H4 (cell line): ENCODE measurements around the gene USP17L10. TPM values are rescaled to one million over a fixed set of nuclear protein-coding genes. Genes with fewer than 3 reads are reported as not detected.
A peak's percentile ranks its signal among the peaks of the same experiment; 100 is the strongest.
"Not testable (repeated sequence)": the region's sequence is repeated elsewhere in the genome, so short reads cannot be mapped to it uniquely, and the experiment has no call there.

Experiments
- DNase-seq: peaks from one replicate; pipeline ENCODE4 v3.0.0-alpha.2; 2015; ENCODE audit warnings: low spot score
- total RNA-seq: library from RNA; depleted of rRNA; stranded (reverse); fragments of >200 nt; shearing (Covaris generic); gene quantifications from 2 replicates; pipeline ENCODE4 v1.2.3, GENCODE V29; 2014; rRNA removed

Gene USP17L10, protein sequence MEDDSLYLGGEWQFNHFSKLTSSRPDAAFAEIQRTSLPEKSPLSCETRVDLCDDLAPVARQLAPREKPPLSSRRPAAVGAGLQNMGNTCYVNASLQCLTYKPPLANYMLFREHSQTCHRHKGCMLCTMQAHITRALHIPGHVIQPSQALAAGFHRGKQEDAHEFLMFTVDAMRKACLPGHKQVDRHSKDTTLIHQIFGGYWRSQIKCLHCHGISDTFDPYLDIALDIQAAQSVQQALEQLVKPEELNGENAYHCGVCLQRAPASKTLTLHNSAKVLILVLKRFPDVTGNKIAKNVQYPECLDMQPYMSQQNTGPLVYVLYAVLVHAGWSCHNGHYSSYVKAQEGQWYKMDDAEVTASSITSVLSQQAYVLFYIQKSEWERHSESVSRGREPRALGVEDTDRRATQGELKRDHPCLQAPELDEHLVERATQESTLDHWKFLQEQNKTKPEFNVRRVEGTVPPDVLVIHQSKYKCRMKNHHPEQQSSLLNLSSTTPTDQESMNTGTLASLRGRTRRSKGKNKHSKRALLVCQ
- total RNA-seq = not detected in 2 replicates

- DNase-seq = not testable (repeated sequence)
Measured at GRCh38 chr4:9210357-9210756, at the start of gene USP17L10. USP17L10 (plus strand) TSS chr4:9210657; CDS start chr4:9210657, 0 bp downstream.

DNA sequence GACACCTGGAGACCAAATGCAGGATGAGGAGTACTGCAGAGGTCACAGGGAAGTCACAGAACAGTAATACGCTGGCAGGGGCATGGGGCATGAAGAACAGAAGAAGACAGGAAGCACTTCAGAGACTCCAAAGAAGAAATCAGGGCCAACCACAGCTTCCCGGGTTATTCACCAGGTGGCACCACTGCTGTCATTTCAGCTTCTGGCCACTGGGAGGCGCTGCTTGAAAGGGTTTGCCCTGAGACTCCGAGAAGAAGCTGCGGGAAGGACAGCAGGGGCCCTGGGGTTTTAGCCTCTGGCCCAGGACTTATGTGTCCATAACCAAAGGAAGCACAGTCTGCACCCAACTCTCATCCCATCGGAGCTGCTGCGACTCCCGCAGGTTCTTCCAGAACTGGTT lies 44.5 kb upstream of the USP17L10 start:
- not testable (repeated sequence) for DNase-seq

DNA sequence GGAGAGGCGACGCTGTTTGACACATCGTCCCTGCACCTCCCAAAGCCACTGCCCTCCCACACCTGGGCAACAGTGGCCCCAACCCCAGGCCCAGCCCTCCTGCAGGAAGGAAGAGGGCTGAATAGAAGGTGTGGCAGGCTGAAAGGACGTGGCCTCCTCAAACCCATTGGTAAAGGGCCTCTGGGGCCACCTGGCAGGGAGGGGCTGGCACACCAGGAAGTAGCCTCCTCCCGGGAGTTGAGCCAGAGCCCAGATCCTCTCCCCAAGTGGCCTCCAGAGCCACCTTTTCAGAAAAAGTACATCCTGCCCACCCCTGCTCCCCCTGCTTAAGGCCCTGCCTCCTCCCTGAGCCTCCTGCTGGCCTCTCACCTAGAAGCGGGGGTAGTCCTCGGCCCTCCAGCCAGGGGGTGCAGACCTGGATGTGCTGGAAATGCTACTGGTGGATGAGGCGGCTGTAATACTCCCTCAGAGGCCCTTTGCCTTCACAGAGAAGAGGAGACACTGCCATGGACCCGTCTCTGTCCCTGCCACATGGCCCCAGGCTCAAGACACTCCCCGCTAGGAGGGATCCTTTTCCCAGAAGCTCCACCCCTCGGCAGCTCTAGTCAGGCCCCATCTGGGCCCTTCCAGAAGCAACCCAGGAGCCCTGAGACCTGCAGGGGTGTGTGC lies 40.5 kb upstream of the USP17L10 start, which contains the start of gene FAM90A26:
Gene FAM90A26, plus strand, starts transcription at position 619 of the 669 bp plus-strand sequence. CDS start 2,764 bp downstream, outside the sequence.
- not testable (repeated sequence) for DNase-seq

DNA sequence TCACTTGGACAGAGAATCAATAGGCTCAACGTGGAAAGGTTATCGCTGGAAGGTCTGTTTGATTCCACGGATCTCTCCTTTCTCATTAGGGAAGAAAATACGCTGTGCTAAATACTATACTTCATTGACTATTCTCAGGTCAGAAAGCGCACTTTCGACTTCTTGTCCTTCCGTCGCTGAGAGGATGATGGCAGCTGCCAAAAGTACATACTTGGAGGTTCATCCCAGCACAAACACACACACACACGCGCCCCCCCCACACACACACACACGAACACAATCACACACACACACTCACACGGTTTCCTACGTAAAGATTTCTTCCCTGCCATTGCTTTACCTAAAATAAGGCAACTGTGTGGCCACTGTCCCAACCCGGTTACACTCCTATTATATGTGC lies 4.2 kb downstream of the USP17L10 start:
- not testable (repeated sequence) for DNase-seq

GRCh38 chr4:9215105-9215504 lies 4.6 kb downstream of the USP17L10 start, which contains the start of gene USP17L11:
USP17L11 (plus strand) TSS chr4:9215405; CDS start chr4:9215405, 0 bp downstream.
- DNase-seq = not testable (repeated sequence)

GRCh38 chr4:9219852-9220251 lies 9.4 kb downstream of the USP17L10 start, which contains the start of gene USP17L12:
USP17L12 (plus strand) TSS chr4:9220152; CDS start chr4:9220152, 0 bp downstream.
- DNase-seq = not testable (repeated sequence)

GRCh38 chr4:9224596-9224995 lies 14.1 kb downstream of the USP17L10 start, which contains the start of gene USP17L13:
USP17L13 (plus strand) TSS chr4:9224896; CDS start chr4:9224896, 0 bp downstream.
- DNase-seq = not testable (repeated sequence)

DNA sequence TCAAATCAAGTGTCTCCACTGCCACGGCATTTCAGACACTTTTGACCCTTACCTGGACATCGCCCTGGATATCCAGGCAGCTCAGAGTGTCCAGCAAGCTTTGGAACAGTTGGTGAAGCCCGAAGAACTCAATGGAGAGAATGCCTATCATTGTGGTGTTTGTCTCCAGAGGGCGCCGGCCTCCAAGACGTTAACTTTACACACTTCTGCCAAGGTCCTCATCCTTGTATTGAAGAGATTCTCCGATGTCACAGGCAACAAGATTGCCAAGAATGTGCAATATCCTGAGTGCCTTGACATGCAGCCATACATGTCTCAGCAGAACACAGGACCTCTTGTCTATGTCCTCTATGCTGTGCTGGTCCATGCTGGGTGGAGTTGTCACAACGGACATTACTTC lies 19.8 kb downstream of the USP17L10 start:
- not testable (repeated sequence) for DNase-seq

DNA sequence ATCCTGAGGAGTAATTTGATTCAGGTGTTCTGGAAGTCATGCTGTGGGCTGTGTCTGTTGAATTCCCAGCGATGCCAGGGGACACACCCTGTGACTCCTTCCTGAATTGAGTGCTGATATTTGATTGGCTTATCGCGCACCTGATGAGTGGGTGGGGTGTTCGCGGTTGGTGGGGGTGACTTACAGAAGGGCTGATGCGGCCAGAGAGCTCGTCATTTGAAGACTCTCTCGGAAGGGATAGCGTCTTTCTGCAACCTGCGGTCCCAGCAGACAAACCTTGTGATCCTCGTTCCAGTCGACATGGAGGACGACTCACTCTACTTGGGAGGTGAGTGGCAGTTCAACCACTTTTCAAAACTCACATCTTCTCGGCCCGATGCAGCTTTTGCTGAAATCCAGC lies 23.6 kb downstream of the USP17L10 start, which contains the start of gene USP17L15:
Gene USP17L15, plus strand, starts transcription at position 301 of the 400 bp plus-strand sequence. Its CDS starts 0 bp downstream, at position 301.
- not testable (repeated sequence) for DNase-seq

GRCh38 chr4:9238461-9238860 lies 28.0 kb downstream of the USP17L10 start:
- peak; percentile 14 for DNase-seq

GRCh38 chr4:9243579-9243978 lies 33.1 kb downstream of the USP17L10 start, which contains the start of gene USP17L17:
USP17L17 (plus strand) TSS chr4:9243879; CDS start chr4:9243879, 0 bp downstream.
- DNase-seq = not testable (repeated sequence)

GRCh38 chr4:9247953-9248680 lies 37.7 kb downstream of the USP17L10 start, which contains the start of gene USP17L18:
USP17L18 (plus strand) TSS chr4:9248630; CDS start chr4:9248630, 0 bp downstream.
- DNase-seq = not testable (repeated sequence)

DNA sequence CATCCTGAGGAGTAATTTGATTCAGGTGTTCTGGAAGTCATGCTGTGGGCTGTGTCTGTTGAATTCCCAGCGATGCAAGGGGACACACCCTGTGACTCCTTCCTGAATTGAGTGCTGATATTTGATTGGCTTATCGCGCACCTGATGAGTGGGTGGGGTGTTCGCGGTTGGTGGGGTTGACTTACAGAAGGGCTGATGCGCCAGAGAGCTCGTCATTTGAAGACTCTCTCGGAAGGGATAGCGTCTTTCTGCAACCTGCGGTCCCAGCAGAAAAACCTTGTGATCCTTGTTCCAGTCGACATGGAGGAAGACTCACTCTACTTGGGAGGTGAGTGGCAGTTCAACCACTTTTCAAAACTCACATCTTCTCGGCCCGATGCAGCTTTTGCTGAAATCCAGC lies 42.6 kb downstream of the USP17L10 start, which contains the start of gene USP17L19:
Gene USP17L19, plus strand, starts transcription at position 301 of the 400 bp plus-strand sequence. Its CDS starts 0 bp downstream, at position 301.
- not testable (repeated sequence) for DNase-seq

- not testable (repeated sequence) for DNase-seq
Measured at GRCh38 chr4:9257824-9258223, 47.4 kb downstream of the USP17L10 start, which contains the start of gene USP17L20. USP17L20 (plus strand) TSS chr4:9258124; CDS start chr4:9258124, 0 bp downstream.

Other genes starting within 250 kb of the USP17L10 start
- not detected in 2 replicates for gene FAM90A26, start 40.2 kb upstream of the USP17L10 start, total RNA-seq
- gene USP17L11, start 4.7 kb downstream of the USP17L10 start, total RNA-seq = not detected in 2 replicates
- not detected in 2 replicates for gene USP17L12, start 9.5 kb downstream of the USP17L10 start, total RNA-seq
- not detected in 2 replicates for gene USP17L13, start 14.2 kb downstream of the USP17L10 start, total RNA-seq
- not detected in 2 replicates for gene USP17L15, start 23.7 kb downstream of the USP17L10 start, total RNA-seq
- gene USP17L17, start 33.2 kb downstream of the USP17L10 start, total RNA-seq = not detected in 2 replicates
- gene USP17L18, start 38.0 kb downstream of the USP17L10 start, total RNA-seq = not detected in 2 replicates
- not detected in 2 replicates for gene USP17L19, start 42.7 kb downstream of the USP17L10 start, total RNA-seq
- not detected in 2 replicates for gene USP17L20, start 47.5 kb downstream of the USP17L10 start, total RNA-seq
- gene USP17L21, start 52.2 kb downstream of the USP17L10 start, total RNA-seq = not detected in 2 replicates
- gene USP17L22, start 57.0 kb downstream of the USP17L10 start, total RNA-seq = not detected in 2 replicates
- not detected in 2 replicates for gene USP17L24, start 114.5 kb downstream of the USP17L10 start, total RNA-seq
- gene USP17L25, start 119.3 kb downstream of the USP17L10 start, total RNA-seq = not detected in 2 replicates
- gene USP17L26, start 124.0 kb downstream of the USP17L10 start, total RNA-seq = not detected in 2 replicates
- gene USP17L5, start 128.7 kb downstream of the USP17L10 start, total RNA-seq = not detected in 2 replicates
- gene USP17L27, start 133.5 kb downstream of the USP17L10 start, total RNA-seq = not detected in 2 replicates
- gene USP17L28, start 138.2 kb downstream of the USP17L10 start, total RNA-seq = not detected in 2 replicates
- gene USP17L29, start 143.0 kb downstream of the USP17L10 start, total RNA-seq = not detected in 2 replicates
- not detected in 2 replicates for gene USP17L30, start 152.5 kb downstream of the USP17L10 start, total RNA-seq
- gene DEFB131A, start 233.8 kb downstream of the USP17L10 start, total RNA-seq = not detected in 2 replicates